ENCODE measurements around the gene RFTN1.
A peak's percentile ranks its signal among the peaks of the same experiment; 100 is the strongest.
"Not testable (repeated sequence)": the region's sequence is repeated elsewhere in the genome, so short reads cannot be mapped to it uniquely, and the experiment has no call there.

Gene RFTN1

GRCh38 chr3:16326724-16327349, 186.7 kb downstream of the RFTN1 start:
- DNase-seq (ENCODE audit: low spot score), result no peak

- no peak for DNase-seq (ENCODE audit: low spot score)
Measured at GRCh38 chr3:16325850-16326249, 187.6 kb downstream of the RFTN1 start.

GRCh38 chr3:16323737-16324136, 189.8 kb downstream of the RFTN1 start:
- no peak for DNase-seq (ENCODE audit: low spot score)

- no peak for DNase-seq (ENCODE audit: low spot score)
Measured at GRCh38 chr3:16322189-16322588, 191.3 kb downstream of the RFTN1 start.

GRCh38 chr3:16320711-16321110, 192.8 kb downstream of the RFTN1 start:
- no peak for DNase-seq (ENCODE audit: low spot score)

- DNase-seq (ENCODE audit: low spot score), result no peak
Measured at GRCh38 chr3:16319723-16320122, 193.8 kb downstream of the RFTN1 start.

- no peak for DNase-seq (ENCODE audit: low spot score)
Measured at GRCh38 chr3:16319307-16319706, 194.2 kb downstream of the RFTN1 start.

GRCh38 chr3:16318176-16318575, 195.3 kb downstream of the RFTN1 start:
- DNase-seq (ENCODE audit: low spot score), result no peak

- no peak for DNase-seq (ENCODE audit: low spot score)
Measured at GRCh38 chr3:16317561-16317945, 195.9 kb downstream of the RFTN1 start.

GRCh38 chr3:16316847-16317560, 196.5 kb downstream of the RFTN1 start:
- DNase-seq (ENCODE audit: low spot score), result no peak

GRCh38 chr3:16316396-16316795, 197.1 kb downstream of the RFTN1 start:
- no peak for DNase-seq (ENCODE audit: low spot score)

- no peak for DNase-seq (ENCODE audit: low spot score)
Measured at GRCh38 chr3:16315623-16316022, 197.9 kb downstream of the RFTN1 start.

GRCh38 chr3:16313886-16314645, 199.4 kb downstream of the RFTN1 start:
- DNase-seq (ENCODE audit: low spot score), result no peak

GRCh38 chr3:16311960-16312451, 201.5 kb downstream of the RFTN1 start:
- DNase-seq (ENCODE audit: low spot score), result no peak

GRCh38 chr3:16310486-16310885, 203.0 kb downstream of the RFTN1 start:
- DNase-seq (ENCODE audit: low spot score), result not testable (repeated sequence)

- no peak for DNase-seq (ENCODE audit: low spot score)
Measured at GRCh38 chr3:16309558-16309957, 203.9 kb downstream of the RFTN1 start.

GRCh38 chr3:16308727-16309126, 204.8 kb downstream of the RFTN1 start:
- no peak for DNase-seq (ENCODE audit: low spot score)

GRCh38 chr3:16307832-16308531, 205.5 kb downstream of the RFTN1 start:
- no peak for DNase-seq (ENCODE audit: low spot score)

- no peak for DNase-seq (ENCODE audit: low spot score)
Measured at GRCh38 chr3:16305111-16305541, 208.4 kb downstream of the RFTN1 start.

- peak; percentile 21 for DNase-seq (ENCODE audit: low spot score)
Measured at GRCh38 chr3:16304061-16305010, 209.2 kb downstream of the RFTN1 start.

- no peak for DNase-seq (ENCODE audit: low spot score)
Measured at GRCh38 chr3:16303037-16303575, 210.4 kb downstream of the RFTN1 start.
